ENCODE data around the gene ZNF267.

GRCh38 chr16:31870809-31871208, 2.8 kb upstream of the ZNF267 start:
- TF ChIP-seq CTCF (IDR thresholded peaks at IDR 0.05 in 2 of 3, conservative IDR thresholded peaks at IDR 0.05 in 1 of 3; ENCODE audit: borderline replicate concordance in 1 of 3, insufficient read depth in 1 of 3, low read depth in 2 of 3, low read length in 2 of 3), result no peak
- no peak for TF ChIP-seq POLR2A (IDR thresholded peaks at IDR 0.05; ENCODE audit: borderline replicate concordance, extremely low read depth, insufficient read depth, insufficient read length)
- TF ChIP-seq RAD21 (IDR thresholded peaks at IDR 0.05; ENCODE audit: low read depth), result no peak
- TF ChIP-seq EZH2 (IDR thresholded peaks at IDR 0.05), result no peak
- no peak for TF ChIP-seq YY1 (IDR thresholded peaks at IDR 0.05; ENCODE audit: extremely low read depth, insufficient replicate concordance, low read depth, low read length)
- TF ChIP-seq POLR2AphosphoS5 (IDR thresholded peaks at IDR 0.05; ENCODE audit: low read depth, low read length), result no peak
- TF ChIP-seq ZBTB33 (IDR thresholded peaks at IDR 0.05; ENCODE audit: extremely low read depth, insufficient replicate concordance, low read length), result no peak

Measured in HCT116 (cell line).